Anterior cingulate cortex (tissue), 58 donors: ENCODE measurements around the gene TMC5.
"Not testable (repeated sequence)": the region's sequence is repeated elsewhere in the genome, so short reads cannot be mapped to it uniquely, and the experiment has no call there.

Source experiments
- DNase-seq, 58 donors: peaks; one replicate each; lab custom pipeline; 2025; lab: John Stamatoyannopoulos, UW

TMC5 gene

GRCh38 chr16:19400711-19401110 is 17.0 kb upstream of the TMC5 start:
- DNase-seq: no peak

GRCh38 chr16:19406891-19407491 is 10.7 kb upstream of the TMC5 start:
- no peak for DNase-seq

GRCh38 chr16:19410435-19411171 is 7.1 kb upstream of the TMC5 start:
- peak in 3 of 58 donors; percentile 1 to 32 (median 2) for DNase-seq

- no peak for DNase-seq
Observed at GRCh38 chr16:19411298-19411697, 6.4 kb upstream of the TMC5 start.

- DNase-seq: not testable (repeated sequence)
Observed at GRCh38 chr16:19412055-19412454, 5.6 kb upstream of the TMC5 start.

GRCh38 chr16:19415461-19415860 is 2.2 kb upstream of the TMC5 start:
- DNase-seq: no peak

- no peak for DNase-seq
Observed at GRCh38 chr16:19415918-19416317, 1.8 kb upstream of the TMC5 start.

- DNase-seq: no peak
Observed at GRCh38 chr16:19418200-19418599, 517 bp downstream of the TMC5 start.

- no peak for DNase-seq
Observed at GRCh38 chr16:19419698-19420075, 2.0 kb downstream of the TMC5 start.

GRCh38 chr16:19424478-19424877 is 6.8 kb downstream of the TMC5 start:
- DNase-seq: no peak

GRCh38 chr16:19430345-19430744 is 12.7 kb downstream of the TMC5 start:
- DNase-seq: no peak

- DNase-seq: peak in 14 of 58 donors; percentile 0 to 32 (median 5)
Observed at GRCh38 chr16:19431636-19432340, 14.1 kb downstream of the TMC5 start.

- no peak for DNase-seq
Observed at GRCh38 chr16:19432429-19432828, 14.7 kb downstream of the TMC5 start.

GRCh38 chr16:19434584-19434983 is 16.9 kb downstream of the TMC5 start:
- no peak for DNase-seq

GRCh38 chr16:19436540-19436939 is 18.9 kb downstream of the TMC5 start:
- DNase-seq: no peak

- DNase-seq: peak in 8 of 58 donors; percentile 0 to 27 (median 2)
Observed at GRCh38 chr16:19437280-19437679, 19.6 kb downstream of the TMC5 start.

GRCh38 chr16:19438739-19439138 is 21.1 kb downstream of the TMC5 start:
- no peak for DNase-seq

- no peak for DNase-seq
Observed at GRCh38 chr16:19439483-19439882, 21.8 kb downstream of the TMC5 start.

GRCh38 chr16:19443659-19444058 is 26.0 kb downstream of the TMC5 start:
- DNase-seq: no peak

- DNase-seq: no peak
Observed at GRCh38 chr16:19446300-19446846, 28.7 kb downstream of the TMC5 start.

- no peak for DNase-seq
Observed at GRCh38 chr16:19446886-19447285, 29.2 kb downstream of the TMC5 start.
